SK-N-SH (cell line): Measurements from ENCODE around the gene VGLL4. TPM values are rescaled to one million over a fixed set of nuclear protein-coding genes. Genes with fewer than 3 reads are reported as not detected.
"Not testable (repeated sequence)": the region's sequence is repeated elsewhere in the genome, so short reads cannot be mapped to it uniquely, and the experiment has no call there.

Experiments used
- CTCF ChIA-PET: fragments of 300-600, 350-600 bp; formaldehyde crosslinking; extraction: SDS; loops from one replicate; lab custom pipeline; 2021; lab: Yijun Ruan, JAX
- POLR2A ChIA-PET: fragments of 350-600 bp; sonication (Branson Sonifier 250); formaldehyde crosslinking; extraction: SDS; loops from one replicate; lab custom pipeline; 2020; ENCODE audit warnings: antibody characterized with exemption, inconsistent platforms; lab: Yijun Ruan, JAX
- DNase-seq: peaks from one replicate; pipeline ENCODE4 v3.0.0; 2012
- H2AFZ ChIP-seq: fragments of 200-600 bp; sonication (generic); 2 replicates; pipeline ENCODE4 v1.8.1; 2016; ENCODE audit warnings: antibody characterized with exemption, mild to moderate bottlenecking, low read depth
- H3F3A ChIP-seq: fragments of 200-600 bp; sonication (generic); replicated peaks from 2 replicates; pipeline ENCODE3; 2016; ENCODE audit warnings: antibody characterized with exemption, mild to moderate bottlenecking; ENCODE audit not compliant: insufficient read depth
- H3K27ac ChIP-seq, 2 experiments: fragments of 200-500 bp in 1 of 2; fragments of 200-600 bp in 1 of 2; sonication (Bioruptor generic) in 1 of 2; sonication (generic), shearing (Covaris generic) in 1 of 2; 2 replicates each; pipeline versions ENCODE4 v1.5.1 to v1.6.1; 2014 to 2016; ENCODE audit warnings: low read depth in 2 of 2, inconsistent platforms in 1 of 2, low read length in 1 of 2, mild to moderate bottlenecking in 1 of 2, mixed read lengths in 1 of 2
- H3K27me3 ChIP-seq: fragments of 200-600 bp; sonication (generic), shearing (Covaris generic); 2 replicates; pipeline ENCODE4 v1.6.1; 2016; ENCODE audit warnings: mixed run types; ENCODE audit not compliant: insufficient read depth
- H3K36me3 ChIP-seq, 2 experiments: fragments of 200-500 bp in 1 of 2; fragments of 200-600 bp in 1 of 2; sonication (Bioruptor generic) in 1 of 2; sonication (generic) in 1 of 2; replicated peaks in 1 of 2; 2 replicates each; pipeline versions ENCODE3 to v1.5.1; 2014 to 2016; ENCODE audit warnings: low read length in 1 of 2, mild to moderate bottlenecking in 1 of 2; ENCODE audit not compliant: insufficient read depth in 2 of 2, control insufficient read depth in 1 of 2
- H3K4me1 ChIP-seq, 2 experiments: fragments of 200-500 bp in 1 of 2; fragments of 200-600 bp in 1 of 2; sonication (Bioruptor generic) in 1 of 2; sonication (generic), shearing (Covaris generic) in 1 of 2; 2 replicates each; pipeline versions ENCODE4 v1.5.1 to v1.6.1; 2014 to 2016; ENCODE audit warnings: low read depth in 1 of 2, low read length in 1 of 2, mixed run types in 1 of 2; ENCODE audit not compliant: insufficient read depth in 2 of 2, control insufficient read depth in 1 of 2
- H3K4me2 ChIP-seq: fragments of 200-600 bp; sonication (generic), shearing (Covaris generic); 2 replicates; pipeline ENCODE4 v1.6.1; 2017; ENCODE audit warnings: mixed run types
- H3K4me3 ChIP-seq, 2 experiments: fragments of 200-500 bp in 1 of 2; fragments of 200-600 bp in 1 of 2; sonication (Bioruptor generic) in 1 of 2; sonication (generic), shearing (Covaris generic) in 1 of 2; 2 replicates each; pipeline versions ENCODE4 v1.5.1 to v1.8.1; 2014 to 2016; ENCODE audit warnings: low read depth in 2 of 2, inconsistent platforms in 1 of 2, low read length in 1 of 2, mild to moderate bottlenecking in 1 of 2, mixed read lengths in 1 of 2, moderate library complexity in 1 of 2
- H3K79me2 ChIP-seq: fragments of 200-600 bp; sonication (generic); 2 replicates; pipeline ENCODE4 v1.8.1; 2017; ENCODE audit warnings: mild to moderate bottlenecking; ENCODE audit not compliant: insufficient read depth
- H3K9ac ChIP-seq: fragments of 200-600 bp; sonication (generic); 2 replicates; pipeline ENCODE4 v1.6.1; 2017; ENCODE audit warnings: mixed run types
- H3K9me2 ChIP-seq: fragments of 200-600 bp; sonication (generic); 2 replicates; pipeline ENCODE4 v1.6.1; 2017; ENCODE audit warnings: mixed run types
- H3K9me3 ChIP-seq: fragments of 200-600 bp; sonication (generic); 2 replicates; pipeline ENCODE4 v1.6.1; 2017; ENCODE audit warnings: mixed run types, mild to moderate bottlenecking, moderate library complexity
- H4K20me1 ChIP-seq: fragments of 200-600 bp; sonication (generic); 2 replicates; pipeline ENCODE4 v1.6.1; 2017; ENCODE audit warnings: mild to moderate bottlenecking, mixed run types; ENCODE audit not compliant: insufficient read depth
- CTCF ChIP-seq: fragments of 200-600 bp; sonication (generic); IDR thresholded peaks from 2 replicates; pipeline ENCODE4 v1.6.1; 2017; ENCODE audit warnings: antibody characterized with exemption, mild to moderate bottlenecking, moderate library complexity
- EZH2phosphoT487 ChIP-seq: fragments of 200-600 bp; sonication (generic); IDR thresholded peaks from 2 replicates; pipeline ENCODE4 v1.6.1; 2017; ENCODE audit warnings: low read depth, mixed run types, mild to moderate bottlenecking, antibody characterized with exemption, moderate library complexity, borderline replicate concordance
- FOXM1 ChIP-seq: IDR thresholded peaks from 2 replicates; pipeline ENCODE4 v1.4.0; 2012; ENCODE audit warnings: low read depth, mild to moderate bottlenecking
- IRF3 ChIP-seq: fragments of 150-350 bp; IDR thresholded peaks from 2 replicates; pipeline ENCODE4 v1.6.1; 2016; ENCODE audit warnings: mild to moderate bottlenecking, low read depth, low read length
- JUND ChIP-seq: IDR thresholded peaks from 2 replicates; pipeline ENCODE4 v1.4.0; 2012
- MEF2A ChIP-seq: IDR thresholded peaks from 2 replicates; pipeline ENCODE4 v1.4.0; 2012; ENCODE audit warnings: low read depth, borderline replicate concordance
- RCOR1 ChIP-seq: fragments of 150-350 bp; IDR thresholded peaks from 2 replicates; pipeline ENCODE4 v1.6.1; 2017; ENCODE audit warnings: antibody characterized with exemption, low read length
- TAF1 ChIP-seq: IDR thresholded peaks from 2 replicates; pipeline ENCODE4 v1.6.1; 2012; ENCODE audit warnings: low read depth, mild to moderate bottlenecking, low read length, moderate library complexity, borderline replicate concordance
- ZBTB33 ChIP-seq: IDR thresholded peaks from 2 replicates; pipeline ENCODE4 v1.4.0; 2012; ENCODE audit warnings: low read depth, borderline replicate concordance
- WGBS: methylation state at CpG from one replicate; pipeline ENCODE4 v1.1.6; 2017; ENCODE audit warnings: low lambda C conversion rate; 5-methylcytosine and 5-hydroxymethylcytosine counted together
- polyA plus RNA-seq, 3 experiments: library from polyadenylated mRNA; depleted of rRNA; stranded (reverse); fragments of >200 nt; gene quantifications; 2 replicates each; pipeline ENCODE4 v1.2.3, GENCODE V29; 2012

The VGLL4 gene
- polyA plus RNA-seq, 1 of the 3 experiments (the other 2 are of a cell fraction), result 48.9 TPM

GRCh38 chr3:11513817-11514135, 129.9 kb downstream of the VGLL4 start (continued):
- no peak for TF ChIP-seq ZBTB33
- no peak for TF ChIP-seq JUND
- TF ChIP-seq EZH2phosphoT487, result no peak

GRCh38 chr3:11513125-11513816, 130.4 kb downstream of the VGLL4 start:
- H3K27me3 ChIP-seq, H2AFZ ChIP-seq, CTCF ChIA-PET, H3K79me2 ChIP-seq, H3K9me3 ChIP-seq, POLR2A ChIA-PET, H3K9me2 ChIP-seq, H3K36me3 ChIP-seq, H4K20me1 ChIP-seq, DNase-seq, H3K4me3 ChIP-seq: not testable (repeated sequence)
- peaks cover 22 to 42% of the 10 kb centered on the region in 2 experiments for H3K4me1 ChIP-seq
- H3F3A ChIP-seq, result peaks cover 34% of the 10 kb centered on the region
- peak overlapping the region in 1 of 2 experiments; percentile 93; a peak in 2 of 4 replicates for H3K27ac ChIP-seq
- 93% methylated on average over 2 of the region's 27 CpGs for WGBS
- H3K9ac ChIP-seq, result peak overlapping the region; percentile 21; the same call in 1 of the 2 replicates
- peak overlapping the region; percentile 43 for H3K4me2 ChIP-seq

- not testable (repeated sequence) for H3K79me2 ChIP-seq
These were observed 132.1 kb downstream of the VGLL4 start for GRCh38 chr3:11511606-11512005.

GRCh38 chr3:11510356-11510755, 133.4 kb downstream of the VGLL4 start:
- ChIA-PET CTCF (no interaction called here), POLR2A (no interaction called here)
- H4K20me1 ChIP-seq, result no peaks in the 10 kb centered on the region
- H3K79me2 ChIP-seq, result peaks cover 6% of the 10 kb centered on the region; the same call in 1 of the 2 replicates
- no peaks in the 10 kb centered on the region for H3K27me3 ChIP-seq
- no peaks in the 10 kb centered on the region for H3K9me2 ChIP-seq
- peak overlapping the region; percentile 83 to 94 for H3K27ac ChIP-seq
- H2AFZ ChIP-seq, result no peak overlapping the region
- H3K4me1 ChIP-seq, result peaks cover 29 to 48% of the 10 kb centered on the region in 2 experiments
- no peaks in the 10 kb centered on the region for H3K9me3 ChIP-seq
- peak; percentile 41 for DNase-seq
- peaks cover 36% of the 10 kb centered on the region for H3F3A ChIP-seq
- H3K36me3 ChIP-seq, result no peaks in the 10 kb centered on the region
- H3K4me2 ChIP-seq, result peak overlapping the region; percentile 54; the same call in 1 of the 2 replicates
- peak overlapping the region; percentile 42; the same call in 1 of the 2 replicates for H3K9ac ChIP-seq
- H3K4me3 ChIP-seq, result 0 out of 4 replicates have a peak overlapping the region, but pooled peaks of 1 of the 2 experiments have one; percentile 4
- WGBS, result 74% methylated on average over 5 of the region's 5 CpGs
- no peak for TF ChIP-seq FOXM1
- TF ChIP-seq IRF3, result no peak
- TF ChIP-seq MEF2A, result no peak
- TF ChIP-seq RCOR1, result no peak
- TF ChIP-seq TAF1, result no peak
- no peak for TF ChIP-seq CTCF

More at GRCh38 chr3:11511606-11512005, 132.1 kb downstream of the VGLL4 start:
- peaks cover 36% of the 10 kb centered on the region for H3F3A ChIP-seq
- POLR2A ChIA-PET, H3K36me3 ChIP-seq, H3K4me3 ChIP-seq, CTCF ChIA-PET, H3K9me2 ChIP-seq, DNase-seq, H2AFZ ChIP-seq, H3K27me3 ChIP-seq, H3K4me2 ChIP-seq, H4K20me1 ChIP-seq, H3K9me3 ChIP-seq, H3K9ac ChIP-seq, H3K27ac ChIP-seq: not testable (repeated sequence)
- H3K4me1 ChIP-seq, result peaks cover 25 to 49% of the 10 kb centered on the region in 2 experiments
- no CpG with 5 or more reads among the region's 20 CpGs for WGBS
